ENCODE data around the gene HM13. TPM values are rescaled to one million over a fixed set of nuclear protein-coding genes. Genes with fewer than 3 reads are reported as not detected.
A peak's percentile ranks its signal among the peaks of the same experiment; 100 is the strongest.

HM13 gene
- total and polyA plus RNA-seq, 11 donors = 22.3 to 119 (median 41.0) TPM

GRCh38 chr20:31550099-31550498, 35.9 kb downstream of the HM13 start:
- ATAC-seq (no peak), DNase-seq (no peak)
- H3K4me1 ChIP-seq = peaks cover 0 to 19% (median 7%) of the 10 kb centered on the region in 12 donors
- WGBS, 4 donors = 88 to 95% (median 94%) methylated on average over 13 of the region's 13 CpGs
- H3K9me3 ChIP-seq = no peaks in the 10 kb centered on the region
- peaks cover 0 to 99% (median 67%) of the 10 kb centered on the region in 9 donors for H3K36me3 ChIP-seq
- no peaks in the 10 kb centered on the region for H3K27me3 ChIP-seq
- no peak overlapping the region for H3K27ac ChIP-seq
- H3K4me3 ChIP-seq = no peak overlapping the region
- no peak for TF ChIP-seq POLR2A (IDR thresholded peaks at IDR 0.05)
- TF ChIP-seq, protein P1, sequence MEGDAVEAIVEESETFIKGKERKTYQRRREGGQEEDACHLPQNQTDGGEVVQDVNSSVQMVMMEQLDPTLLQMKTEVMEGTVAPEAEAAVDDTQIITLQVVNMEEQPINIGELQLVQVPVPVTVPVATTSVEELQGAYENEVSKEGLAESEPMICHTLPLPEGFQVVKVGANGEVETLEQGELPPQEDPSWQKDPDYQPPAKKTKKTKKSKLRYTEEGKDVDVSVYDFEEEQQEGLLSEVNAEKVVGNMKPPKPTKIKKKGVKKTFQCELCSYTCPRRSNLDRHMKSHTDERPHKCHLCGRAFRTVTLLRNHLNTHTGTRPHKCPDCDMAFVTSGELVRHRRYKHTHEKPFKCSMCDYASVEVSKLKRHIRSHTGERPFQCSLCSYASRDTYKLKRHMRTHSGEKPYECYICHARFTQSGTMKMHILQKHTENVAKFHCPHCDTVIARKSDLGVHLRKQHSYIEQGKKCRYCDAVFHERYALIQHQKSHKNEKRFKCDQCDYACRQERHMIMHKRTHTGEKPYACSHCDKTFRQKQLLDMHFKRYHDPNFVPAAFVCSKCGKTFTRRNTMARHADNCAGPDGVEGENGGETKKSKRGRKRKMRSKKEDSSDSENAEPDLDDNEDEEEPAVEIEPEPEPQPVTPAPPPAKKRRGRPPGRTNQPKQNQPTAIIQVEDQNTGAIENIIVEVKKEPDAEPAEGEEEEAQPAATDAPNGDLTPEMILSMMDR (IDR thresholded peaks at IDR 0.05) = no peak
- intact Hi-C loops (cut with DNase I) = no loop called here

DNA sequence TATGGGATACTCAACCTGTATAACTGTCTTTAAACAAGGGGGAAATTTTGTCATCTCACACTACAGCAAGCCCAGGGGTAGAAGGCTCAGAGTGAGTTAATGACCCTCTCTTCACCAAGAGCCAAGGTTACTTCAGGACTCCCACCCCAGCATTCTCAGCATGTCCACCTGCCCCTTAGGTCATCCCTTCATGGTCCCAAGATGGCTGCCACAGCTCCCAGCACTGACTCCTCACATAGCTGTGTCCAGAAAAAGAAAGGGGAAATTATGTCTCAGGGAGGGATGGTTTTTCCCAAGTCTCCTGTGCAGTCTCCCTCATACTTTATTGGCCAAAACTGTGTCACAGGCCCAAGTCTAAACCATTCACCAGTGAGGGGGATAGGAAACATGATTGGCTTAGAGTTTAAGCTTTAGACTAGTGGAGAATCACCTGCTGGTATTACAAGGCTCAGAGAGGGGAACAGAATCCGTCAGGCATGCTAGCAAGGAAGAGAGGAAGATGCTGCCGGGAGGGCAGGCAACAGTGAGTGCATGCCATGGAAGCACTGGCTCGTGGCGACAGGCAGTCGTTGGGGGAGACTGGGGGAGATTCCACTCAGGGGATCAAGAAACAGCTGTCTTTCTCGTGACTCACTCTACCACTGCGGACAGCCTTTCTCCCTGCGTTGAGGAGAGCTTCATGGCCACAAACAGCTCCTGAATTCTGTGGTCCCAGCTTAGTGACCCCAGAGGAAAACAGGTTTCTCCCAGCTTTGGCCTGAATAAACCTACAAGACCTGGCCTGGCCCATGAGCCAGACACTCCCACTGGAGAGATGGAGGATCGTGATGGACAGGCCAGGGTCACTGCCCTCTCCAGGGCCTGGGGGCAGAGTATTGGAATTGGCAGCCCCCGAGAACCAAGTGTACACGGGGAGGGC, 37.2 kb downstream of the HM13 start:
- Histone ChIP-seq H3K36me3 (peaks cover 0 to 98% (median 77%) of the 10 kb centered on the region in 9 donors), H3K27ac (no peak overlapping the region), H3K4me1 (peaks cover 0 to 14% (median 1%) of the 10 kb centered on the region in 12 donors), H3K9me3 (no peaks in the 10 kb centered on the region), H3K27me3 (no peaks in the 10 kb centered on the region), H3K4me3 (no peak overlapping the region)
- DNase-seq (no peak), ATAC-seq (no peak)
- intact Hi-C loops (cut with DNase I) = no loop called here
- WGBS, 4 donors = 90 to 94% (median 93%) methylated on average over 11 of the region's 11 CpGs
- TF ChIP-seq, protein P1 (IDR thresholded peaks at IDR 0.05) = no peak
- TF ChIP-seq POLR2A (IDR thresholded peaks at IDR 0.05) = no peak

DNA sequence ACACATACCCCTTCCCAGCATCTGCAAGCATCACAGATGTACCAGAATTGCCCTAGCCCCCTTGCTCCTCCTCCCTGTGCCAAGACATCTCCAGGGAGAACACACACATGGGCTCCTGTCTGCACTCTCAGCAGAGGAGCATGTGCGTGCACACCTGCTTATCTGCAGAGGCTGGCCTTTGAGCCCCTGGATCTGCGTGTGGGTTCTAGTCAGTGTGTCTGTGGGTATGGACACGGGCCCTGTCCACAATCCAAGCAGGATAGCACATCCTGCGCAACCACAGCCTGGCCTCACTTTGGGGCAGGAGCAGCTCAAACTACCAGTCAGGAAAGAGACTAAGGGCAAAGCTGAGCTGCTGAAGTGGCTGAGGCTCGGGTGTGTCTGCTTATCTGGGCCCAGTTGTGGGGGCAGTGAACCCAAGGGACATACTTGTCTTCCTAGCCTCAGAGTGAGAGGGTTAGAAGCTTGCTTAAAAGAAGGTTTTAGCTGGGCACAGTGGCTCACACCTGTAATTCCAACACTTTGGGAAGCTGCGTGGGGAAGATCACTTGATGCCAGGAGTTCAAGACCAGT, 41.0 kb downstream of the HM13 start:
- no peak for DNase-seq
- no peak overlapping the region for H3K4me3 ChIP-seq
- TF ChIP-seq, protein P1 (IDR thresholded peaks at IDR 0.05) = no peak
- TF ChIP-seq POLR2A (IDR thresholded peaks at IDR 0.05) = no peak
- WGBS, 4 donors = 69 to 87% (median 84%) methylated on average over 6 of the region's 6 CpGs
- H3K9me3 ChIP-seq = no peaks in the 10 kb centered on the region
- intact Hi-C loops (cut with DNase I) = no loop called here
- H3K36me3 ChIP-seq = peaks cover 0 to 88% (median 63%) of the 10 kb centered on the region in 9 donors
- peak in 2 of 4 donors; percentile 3 to 9 for ATAC-seq
- peaks cover 0 to 9% (median under 1%) of the 10 kb centered on the region in 12 donors for H3K4me1 ChIP-seq
- no peaks in the 10 kb centered on the region for H3K27me3 ChIP-seq
- no peak overlapping the region for H3K27ac ChIP-seq

- Histone ChIP-seq H3K4me1 (peaks cover 0 to 19% (median 5%) of the 10 kb centered on the region in 12 donors), H3K4me3 (no peak overlapping the region), H3K27me3 (no peaks in the 10 kb centered on the region), H3K36me3 (peaks cover 0 to 88% (median 55%) of the 10 kb centered on the region in 9 donors), H3K9me3 (no peaks in the 10 kb centered on the region), H3K27ac (no peak overlapping the region)
- ATAC-seq (no peak), DNase-seq (no peak)
- TF ChIP-seq, protein P1 (IDR thresholded peaks at IDR 0.05) = no peak
- TF ChIP-seq POLR2A (IDR thresholded peaks at IDR 0.05) = no peak
- intact Hi-C loops (cut with DNase I) = loop anchor here in 4 of 10 donors (2.0 to 10.0 kb wide), 5 partner anchors 53 to 175 kb away; partner anchors contain the start of genes BCL2L1 (in 2 of the 4) and TPX2 (in 1 of the 4)
- WGBS, 4 donors = 75 to 98% (median 93%) methylated on average over 2 of the region's 2 CpGs
Observed at GRCh38 chr20:31559704-31560093, 45.5 kb downstream of the HM13 start.
